ENCODE measurements around the gene ST6GAL1.

DNA sequence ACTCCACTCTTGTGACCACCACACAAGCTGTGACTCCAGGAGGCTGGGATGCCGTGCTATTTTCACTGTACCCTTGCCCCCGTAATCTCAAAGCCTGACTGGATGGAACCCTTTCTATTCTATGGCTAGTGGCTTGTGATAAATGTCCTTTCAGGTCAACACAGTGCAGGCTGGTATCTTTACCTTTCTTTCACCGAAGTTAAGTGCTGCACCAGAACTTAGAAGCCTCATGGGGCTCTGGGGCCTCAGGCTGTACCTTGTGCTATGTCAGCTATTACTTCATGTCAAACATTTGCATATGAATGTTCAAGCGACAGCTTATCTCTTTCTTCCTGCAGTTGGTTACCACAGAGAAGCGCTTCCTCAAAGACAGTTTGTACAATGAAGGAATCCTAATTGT, 142.2 kb downstream of the ST6GAL1 start:
- TF ChIP-seq, protein P1, sequence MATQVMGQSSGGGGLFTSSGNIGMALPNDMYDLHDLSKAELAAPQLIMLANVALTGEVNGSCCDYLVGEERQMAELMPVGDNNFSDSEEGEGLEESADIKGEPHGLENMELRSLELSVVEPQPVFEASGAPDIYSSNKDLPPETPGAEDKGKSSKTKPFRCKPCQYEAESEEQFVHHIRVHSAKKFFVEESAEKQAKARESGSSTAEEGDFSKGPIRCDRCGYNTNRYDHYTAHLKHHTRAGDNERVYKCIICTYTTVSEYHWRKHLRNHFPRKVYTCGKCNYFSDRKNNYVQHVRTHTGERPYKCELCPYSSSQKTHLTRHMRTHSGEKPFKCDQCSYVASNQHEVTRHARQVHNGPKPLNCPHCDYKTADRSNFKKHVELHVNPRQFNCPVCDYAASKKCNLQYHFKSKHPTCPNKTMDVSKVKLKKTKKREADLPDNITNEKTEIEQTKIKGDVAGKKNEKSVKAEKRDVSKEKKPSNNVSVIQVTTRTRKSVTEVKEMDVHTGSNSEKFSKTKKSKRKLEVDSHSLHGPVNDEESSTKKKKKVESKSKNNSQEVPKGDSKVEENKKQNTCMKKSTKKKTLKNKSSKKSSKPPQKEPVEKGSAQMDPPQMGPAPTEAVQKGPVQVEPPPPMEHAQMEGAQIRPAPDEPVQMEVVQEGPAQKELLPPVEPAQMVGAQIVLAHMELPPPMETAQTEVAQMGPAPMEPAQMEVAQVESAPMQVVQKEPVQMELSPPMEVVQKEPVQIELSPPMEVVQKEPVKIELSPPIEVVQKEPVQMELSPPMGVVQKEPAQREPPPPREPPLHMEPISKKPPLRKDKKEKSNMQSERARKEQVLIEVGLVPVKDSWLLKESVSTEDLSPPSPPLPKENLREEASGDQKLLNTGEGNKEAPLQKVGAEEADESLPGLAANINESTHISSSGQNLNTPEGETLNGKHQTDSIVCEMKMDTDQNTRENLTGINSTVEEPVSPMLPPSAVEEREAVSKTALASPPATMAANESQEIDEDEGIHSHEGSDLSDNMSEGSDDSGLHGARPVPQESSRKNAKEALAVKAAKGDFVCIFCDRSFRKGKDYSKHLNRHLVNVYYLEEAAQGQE (IDR thresholded peaks at IDR 0.05; ENCODE audit: low read depth): no peak
- no peak for TF ChIP-seq EP300 (IDR thresholded peaks at IDR 0.05; ENCODE audit: borderline replicate concordance)
- TF ChIP-seq, protein P2, sequence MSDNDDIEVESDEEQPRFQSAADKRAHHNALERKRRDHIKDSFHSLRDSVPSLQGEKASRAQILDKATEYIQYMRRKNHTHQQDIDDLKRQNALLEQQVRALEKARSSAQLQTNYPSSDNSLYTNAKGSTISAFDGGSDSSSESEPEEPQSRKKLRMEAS (IDR thresholded peaks at IDR 0.05): no peak

All from Ishikawa (cell line).